Measurements from ENCODE around the gene HNRNPK.

The HNRNPK gene

GRCh38 chr9:83979812-83980394, at the start of gene HNRNPK:
TSS of gene HNRNPK (minus strand) at chr9:83980215. CDS start at chr9:83978252, 1,963 bp downstream.
- peak; percentile 99 for DNase-seq (ENCODE audit: low read depth)

- DNase-seq (ENCODE audit: low read depth), result no peak
Measured at GRCh38 chr9:84027201-84027600, 47.2 kb upstream of the HNRNPK start.

DNA sequence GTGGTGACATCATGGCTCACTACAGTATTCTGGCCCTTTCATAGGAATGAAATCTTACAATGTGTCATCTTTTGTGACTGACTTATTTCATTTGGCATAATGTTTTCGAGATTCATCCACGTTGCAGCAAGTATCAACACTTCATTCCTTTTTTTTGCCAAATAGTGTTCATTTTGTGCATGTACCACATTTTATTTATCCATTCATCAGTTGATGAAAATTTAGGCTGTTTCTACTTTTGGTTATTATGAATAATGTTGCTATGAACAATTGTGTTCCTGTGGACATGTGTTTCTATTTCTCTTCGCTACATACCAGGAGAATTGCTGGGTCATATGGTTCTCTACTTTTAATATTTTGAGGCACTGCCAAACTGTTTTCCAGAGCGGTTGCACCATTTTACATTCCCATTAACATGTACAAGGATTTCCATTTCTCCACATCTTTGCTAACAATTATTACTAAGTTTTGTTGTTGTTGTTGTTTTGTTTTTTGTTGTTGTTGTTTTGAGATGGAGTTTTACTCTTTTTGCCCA, 44.1 kb upstream of the HNRNPK start:
- no peak for DNase-seq (ENCODE audit: low read depth)

DNA sequence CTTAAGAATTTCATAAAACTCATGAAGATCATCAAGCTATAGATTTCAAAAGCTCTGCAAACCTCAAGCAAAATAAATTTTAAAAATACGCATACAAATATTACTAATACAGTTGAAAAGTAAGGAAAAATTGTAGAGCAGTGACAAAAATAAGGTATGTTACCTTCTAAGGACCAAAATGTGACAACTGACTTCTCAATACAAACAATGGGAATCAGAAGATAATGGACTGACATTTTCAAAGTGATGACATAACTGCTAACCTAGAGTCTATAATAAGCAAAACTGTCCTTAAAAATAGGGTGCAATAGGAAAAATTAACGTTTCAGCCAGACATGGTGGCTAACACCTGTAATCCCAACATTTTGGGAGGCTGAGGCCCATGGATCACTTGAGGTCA, 27.6 kb upstream of the HNRNPK start:
- no peak for DNase-seq (ENCODE audit: low read depth)

DNA sequence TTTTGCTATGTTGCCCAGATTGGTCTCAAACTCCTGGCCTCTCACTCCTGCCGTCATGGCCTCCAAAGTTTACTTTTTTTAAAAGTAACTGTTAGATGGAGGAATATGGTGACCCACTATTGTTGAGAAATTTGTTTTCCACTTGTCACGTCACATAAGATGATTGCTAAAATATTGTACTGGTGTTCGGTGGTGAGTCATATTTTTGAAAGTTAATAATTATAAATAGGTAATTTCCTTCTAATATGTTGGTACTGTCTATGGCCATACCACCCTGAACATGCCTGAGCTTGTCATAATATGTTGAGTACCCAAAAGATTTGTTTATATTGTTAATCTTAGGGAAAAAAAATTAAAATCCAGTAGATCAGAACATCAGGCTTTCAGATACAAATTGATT, 23.2 kb upstream of the HNRNPK start:
- no peak for DNase-seq (ENCODE audit: low read depth)

- no peak for DNase-seq (ENCODE audit: low read depth)
Measured at GRCh38 chr9:84002344-84002743, 22.3 kb upstream of the HNRNPK start.

- no peak for DNase-seq (ENCODE audit: low read depth)
Measured at GRCh38 chr9:84001621-84002020, 21.6 kb upstream of the HNRNPK start.

DNA sequence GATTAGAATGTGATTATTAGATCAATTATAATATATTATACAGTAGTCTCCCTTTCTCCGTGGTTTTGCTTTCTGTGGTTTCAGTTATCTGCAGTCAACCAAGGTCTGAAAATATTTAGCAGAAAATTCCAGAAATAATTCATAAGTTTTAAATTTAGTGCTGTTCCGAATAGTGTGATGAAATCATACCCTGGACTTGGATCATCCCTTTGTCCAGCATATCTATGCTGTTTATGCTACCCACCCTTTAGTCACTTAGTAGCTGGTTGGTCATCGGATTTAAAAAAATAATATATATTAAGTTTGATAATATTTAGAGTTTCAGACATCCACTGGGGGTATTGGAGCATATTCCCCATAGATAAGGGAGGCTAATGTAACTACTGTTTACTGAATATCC, 20.2 kb upstream of the HNRNPK start:
- no peak for DNase-seq (ENCODE audit: low read depth)

- no peak for DNase-seq (ENCODE audit: low read depth)
Measured at GRCh38 chr9:83999141-83999918, 19.3 kb upstream of the HNRNPK start.

- no peak for DNase-seq (ENCODE audit: low read depth)
Measured at GRCh38 chr9:83996126-83996525, 16.1 kb upstream of the HNRNPK start.

DNA sequence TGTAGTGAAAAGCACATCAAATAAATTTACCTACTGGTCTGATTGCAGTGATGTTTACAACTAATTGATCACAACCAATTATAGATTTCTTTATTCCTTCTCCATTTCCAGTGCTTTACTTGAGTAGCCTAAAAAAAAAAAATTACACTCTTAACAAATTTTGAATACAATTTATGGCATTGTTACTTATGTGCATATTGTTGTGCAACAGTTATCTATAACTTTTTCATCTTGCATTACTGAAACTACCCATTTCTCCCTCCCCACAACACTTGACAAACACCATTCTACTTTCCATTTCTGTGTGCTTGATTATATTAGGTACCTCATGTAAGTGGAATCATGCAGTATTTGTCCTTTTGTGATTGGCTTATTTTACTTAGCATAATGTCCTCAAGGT, 12.9 kb upstream of the HNRNPK start:
- DNase-seq (ENCODE audit: low read depth), result no peak

DNA sequence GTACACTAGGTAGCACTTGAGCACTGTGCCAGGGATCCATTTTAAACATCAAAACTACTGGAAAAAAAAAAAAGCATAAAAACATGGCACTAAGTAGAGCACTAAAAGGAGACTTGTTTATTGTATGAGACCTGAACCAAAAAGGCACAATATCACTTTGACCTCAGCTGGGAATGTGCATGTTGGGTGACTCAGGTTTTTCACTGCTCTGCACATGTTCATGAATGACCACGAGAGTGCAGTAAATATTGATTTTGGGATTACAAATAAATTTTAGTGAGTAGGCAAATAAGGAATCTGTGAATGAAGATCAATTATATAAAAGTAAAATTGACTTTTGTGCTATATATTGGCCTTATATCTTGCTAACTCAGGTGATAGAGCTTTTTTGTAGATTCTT, 12.4 kb upstream of the HNRNPK start:
- DNase-seq (ENCODE audit: low read depth), result no peak

DNA sequence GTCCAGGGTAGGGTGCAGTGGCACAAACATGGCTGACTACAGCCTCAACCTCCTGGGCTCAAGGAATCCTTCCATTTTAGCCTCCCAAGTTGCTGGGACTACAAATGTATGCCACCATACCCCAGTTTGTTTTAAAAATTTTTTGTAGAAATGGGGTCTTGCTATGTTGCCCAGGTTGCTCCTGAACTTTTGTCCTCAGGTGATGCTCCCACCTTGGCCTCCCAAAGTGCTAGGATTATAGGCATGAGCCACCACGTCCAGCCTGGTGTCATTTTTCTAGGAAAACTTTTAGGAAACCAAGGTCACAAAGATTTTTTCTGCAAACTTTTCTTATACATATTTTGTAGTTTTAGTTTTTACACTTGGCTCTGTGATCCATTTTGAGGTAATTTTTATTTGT, 11.3 kb upstream of the HNRNPK start:
- DNase-seq (ENCODE audit: low read depth), result no peak

GRCh38 chr9:83988411-83988810, 8.4 kb upstream of the HNRNPK start:
- no peak for DNase-seq (ENCODE audit: low read depth)

- DNase-seq (ENCODE audit: low read depth), result no peak
Measured at GRCh38 chr9:83987402-83987791, 7.4 kb upstream of the HNRNPK start.

DNA sequence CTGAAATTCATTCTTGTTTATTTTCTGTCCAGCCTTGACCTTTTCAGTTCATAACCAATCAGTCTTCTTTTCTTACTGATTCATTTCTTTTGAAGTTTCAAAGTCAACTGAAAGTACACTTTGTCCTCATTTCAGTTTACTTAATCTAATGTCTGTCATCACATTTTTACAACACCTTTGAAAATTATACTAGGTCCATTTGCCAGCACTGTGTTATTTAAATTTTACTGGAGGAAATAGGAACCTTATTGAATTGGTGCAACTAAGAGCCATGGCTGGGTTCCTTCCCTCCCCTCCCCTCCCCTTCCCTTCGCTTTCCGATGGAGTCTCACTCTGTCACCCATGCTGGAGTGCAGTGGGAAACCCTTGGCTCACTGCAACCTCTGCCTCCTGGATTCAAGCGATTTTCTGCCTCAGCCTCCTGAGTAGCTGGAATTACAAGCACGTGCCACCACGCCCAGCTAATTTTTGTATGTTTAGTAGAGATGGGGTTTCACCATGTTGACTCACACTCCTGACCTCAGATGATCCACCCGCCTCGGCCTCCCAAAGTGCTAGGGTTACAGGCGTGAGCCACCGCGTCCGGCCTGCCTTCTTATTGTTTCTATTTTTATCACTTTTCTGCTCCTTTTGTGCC, 6.9 kb upstream of the HNRNPK start:
- no peak for DNase-seq (ENCODE audit: low read depth)

GRCh38 chr9:83986195-83986594, 6.2 kb upstream of the HNRNPK start:
- no peak for DNase-seq (ENCODE audit: low read depth)

DNA sequence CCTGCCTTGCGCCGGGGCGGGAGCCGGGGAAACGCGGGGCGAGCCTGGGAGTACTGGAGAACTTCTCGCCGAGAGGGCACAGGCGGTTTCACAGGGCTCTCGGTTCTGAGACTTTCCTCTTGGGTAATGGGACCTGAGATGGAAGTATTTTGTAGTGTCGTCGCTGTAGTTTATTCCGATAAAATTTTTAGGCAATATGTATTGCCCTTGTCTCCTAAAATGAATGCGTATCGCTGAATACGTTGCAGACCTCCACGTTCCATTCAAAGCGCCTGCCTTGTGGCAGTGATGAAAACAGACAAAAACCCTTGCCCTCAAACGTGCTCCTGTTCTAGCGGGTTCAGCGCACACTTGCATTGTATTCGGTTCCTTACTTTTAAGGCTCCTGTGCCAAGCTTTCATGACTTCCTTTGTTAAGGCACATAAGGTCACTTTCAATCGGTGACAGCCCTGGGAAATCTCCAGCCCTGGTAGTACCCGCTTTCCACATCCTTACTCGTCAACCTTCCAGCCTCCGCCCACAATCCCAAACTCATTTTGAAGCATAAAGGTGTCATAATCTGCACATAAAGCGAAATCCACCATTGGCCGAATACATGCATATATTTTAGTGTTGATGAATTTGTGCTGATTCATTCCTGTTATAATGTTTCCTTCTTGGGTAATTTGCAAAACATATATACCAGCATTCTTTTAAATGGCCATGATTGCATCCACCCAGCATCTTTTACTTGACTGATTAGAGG, 1.3 kb upstream of the HNRNPK start:
- DNase-seq (ENCODE audit: low read depth), result peak; percentile 25

DNA sequence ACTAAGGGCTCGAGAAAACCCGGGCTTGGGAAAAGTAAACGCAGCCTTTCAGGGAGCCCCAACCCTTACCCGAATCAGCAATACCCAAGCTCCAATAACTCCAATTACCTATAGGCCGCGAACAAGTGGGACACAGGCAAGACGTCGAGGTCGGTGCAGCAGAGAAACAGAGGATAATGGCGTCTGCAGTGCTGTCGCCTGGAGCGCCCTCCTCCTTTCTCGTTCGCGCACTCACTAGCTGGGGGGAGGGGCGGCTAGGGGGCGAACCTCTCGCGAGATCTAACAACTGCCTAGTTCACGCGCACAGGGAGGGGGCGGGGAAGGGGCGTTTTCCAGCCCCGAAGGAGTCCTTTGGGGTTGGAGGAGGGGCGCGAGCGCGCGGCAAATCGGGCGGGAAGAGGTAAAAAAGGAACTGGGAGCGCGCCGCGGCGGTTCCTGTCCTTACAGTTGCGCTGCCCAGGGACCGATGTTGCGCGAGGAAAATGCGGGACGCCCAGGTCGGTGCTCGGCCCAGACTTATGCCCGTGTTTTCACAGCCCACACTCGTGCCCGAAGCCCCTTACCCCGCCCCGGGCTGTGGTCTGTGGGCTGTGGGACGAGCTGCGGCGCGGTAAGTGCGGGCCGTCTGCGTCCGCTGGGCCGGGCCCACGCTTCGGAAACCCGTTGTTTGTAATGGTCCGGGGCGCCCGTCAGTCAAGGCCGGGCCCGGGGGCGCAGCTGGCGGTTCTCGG, 545 bp upstream of the HNRNPK start, which contains the start of gene RMI1:
RMI1 (plus strand) TSS at position 411 of the 731 bp plus-strand sequence. CDS start 20,182 bp downstream, outside the sequence.
- peak; percentile 99 for DNase-seq (ENCODE audit: low read depth)

DNA sequence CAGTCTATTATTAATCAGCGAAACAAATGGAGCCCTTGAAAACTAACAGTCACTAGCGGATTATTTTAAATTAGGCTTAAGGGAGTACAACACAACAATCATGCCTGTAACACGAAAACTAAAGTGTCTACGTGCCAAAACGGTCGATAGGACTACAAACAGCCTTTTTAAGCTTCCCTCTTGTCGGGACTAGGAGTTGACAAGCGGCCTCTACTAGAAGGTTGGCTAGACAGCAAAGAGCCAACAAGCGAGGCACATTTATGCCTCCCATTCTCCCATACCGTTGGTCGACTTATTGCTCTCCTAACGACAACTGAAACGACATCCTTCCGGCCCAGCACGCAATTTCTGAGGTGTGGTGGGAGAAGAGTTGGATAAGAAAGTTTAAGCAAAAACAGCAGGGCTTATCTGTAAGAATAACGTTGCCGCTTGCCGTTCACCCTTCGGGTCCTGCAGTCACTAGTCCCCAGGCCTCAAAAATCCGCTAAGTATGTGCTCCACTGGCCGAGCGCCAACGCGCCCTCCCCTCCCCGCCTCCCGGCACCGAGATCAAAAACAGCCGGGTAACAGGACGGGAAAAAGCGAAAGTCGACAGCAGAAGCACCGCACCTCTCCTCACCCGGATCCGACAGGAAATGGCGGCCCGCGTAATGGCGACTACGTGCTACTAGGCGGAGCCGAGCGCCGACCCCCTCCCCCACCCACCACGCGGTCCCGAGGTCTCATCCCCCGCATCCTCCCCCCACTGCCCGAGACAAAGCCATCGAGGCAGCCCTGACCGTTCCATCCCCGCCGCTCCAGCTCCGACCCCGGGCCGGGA, 813 bp downstream of the HNRNPK start:
- peak; percentile 83 for DNase-seq (ENCODE audit: low read depth)

DNA sequence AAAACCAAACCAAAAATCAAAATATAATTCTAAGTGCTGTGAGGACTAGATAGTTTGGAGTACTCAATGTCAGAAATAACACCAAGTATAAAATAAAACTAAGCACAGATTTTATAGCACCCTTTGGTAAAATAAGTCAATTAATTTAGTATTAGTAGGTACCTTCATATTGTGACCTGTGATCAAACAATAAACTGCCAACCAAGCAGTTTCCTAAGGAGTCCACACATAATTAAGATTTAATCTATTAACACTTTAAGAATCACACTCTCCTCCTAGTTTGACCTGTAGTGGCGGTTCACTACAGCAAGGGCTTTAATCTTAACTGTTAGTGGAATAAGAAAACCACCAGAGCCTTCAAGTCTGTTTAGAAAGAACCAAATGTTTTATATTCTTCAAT, 2.8 kb downstream of the HNRNPK start:
- DNase-seq (ENCODE audit: low read depth), result no peak
